ENCODE data around the gene GGCT.
"Not testable (repeated sequence)": the region's sequence is repeated elsewhere in the genome, so short reads cannot be mapped to it uniquely, and the experiment has no call there.

GGCT gene

GRCh38 chr7:30548845-30549244 lies 44.2 kb upstream of the GGCT start:
- peak; percentile 73 for TF ChIP-seq CTCF (IDR thresholded peaks at IDR 0.05; ENCODE audit: low read depth, low read length)
- Histone ChIP-seq H3K27me3 (ENCODE audit: insufficient read depth, low read depth, severe bottlenecking) (no peaks in the 10 kb centered on the region), H3K9me3 (ENCODE audit: severe bottlenecking) (no peaks in the 10 kb centered on the region), H3K4me3 (ENCODE audit: low read depth, low read length) (no peak overlapping the region), H3K36me3 (no peaks in the 10 kb centered on the region), H3K27ac (no peak overlapping the region)
- DNase-seq: peak; percentile 63

GRCh38 chr7:30546596-30546995 lies 42.0 kb upstream of the GGCT start:
- no peak for DNase-seq
- TF ChIP-seq CTCF (IDR thresholded peaks at IDR 0.05; ENCODE audit: low read depth, low read length): no peak
- H3K27me3 ChIP-seq (ENCODE audit: insufficient read depth, low read depth, severe bottlenecking): no peaks in the 10 kb centered on the region
- H3K36me3 ChIP-seq: no peaks in the 10 kb centered on the region
- H3K27ac ChIP-seq: no peak overlapping the region
- H3K4me3 ChIP-seq (ENCODE audit: low read depth, low read length): no peak overlapping the region
- H3K9me3 ChIP-seq (ENCODE audit: severe bottlenecking): peaks cover 3% of the 10 kb centered on the region

GRCh38 chr7:30545791-30546555 lies 41.3 kb upstream of the GGCT start:
- TF ChIP-seq CTCF (IDR thresholded peaks at IDR 0.05; ENCODE audit: low read depth, low read length): no peak
- Histone ChIP-seq H3K4me3 (ENCODE audit: low read depth, low read length) (no peak overlapping the region), H3K27ac (no peak overlapping the region), H3K9me3 (ENCODE audit: severe bottlenecking) (peaks cover 3% of the 10 kb centered on the region), H3K27me3 (ENCODE audit: insufficient read depth, low read depth, severe bottlenecking) (no peaks in the 10 kb centered on the region), H3K36me3 (no peaks in the 10 kb centered on the region)
- no peak for DNase-seq

- no peak for DNase-seq
- no peak for TF ChIP-seq CTCF (IDR thresholded peaks at IDR 0.05; ENCODE audit: low read depth, low read length)
- no peak overlapping the region for H3K27ac ChIP-seq
- H3K9me3 ChIP-seq (ENCODE audit: severe bottlenecking): peaks cover 3% of the 10 kb centered on the region
- H3K27me3 ChIP-seq (ENCODE audit: insufficient read depth, low read depth, severe bottlenecking): no peaks in the 10 kb centered on the region
- no peaks in the 10 kb centered on the region for H3K36me3 ChIP-seq
- H3K4me3 ChIP-seq (ENCODE audit: low read depth, low read length): no peak overlapping the region
These were observed 39.3 kb upstream of the GGCT start for GRCh38 chr7:30543813-30544525.

GRCh38 chr7:30543115-30543514 lies 38.5 kb upstream of the GGCT start:
- not testable (repeated sequence) for DNase-seq; H3K9me3 ChIP-seq (ENCODE audit: severe bottlenecking); H3K36me3 ChIP-seq; H3K27me3 ChIP-seq (ENCODE audit: insufficient read depth, low read depth, severe bottlenecking); H3K4me3 ChIP-seq (ENCODE audit: low read depth, low read length); H3K27ac ChIP-seq

GRCh38 chr7:30533886-30534285 lies 29.3 kb upstream of the GGCT start:
- no peak for DNase-seq
- no peaks in the 10 kb centered on the region for H3K27me3 ChIP-seq (ENCODE audit: insufficient read depth, low read depth, severe bottlenecking)
- no peak overlapping the region for H3K4me3 ChIP-seq (ENCODE audit: low read depth, low read length)
- H3K27ac ChIP-seq: no peak overlapping the region
- H3K36me3 ChIP-seq: no peaks in the 10 kb centered on the region
- no peak for TF ChIP-seq CTCF (IDR thresholded peaks at IDR 0.05; ENCODE audit: low read depth, low read length)
- H3K9me3 ChIP-seq (ENCODE audit: severe bottlenecking): no peaks in the 10 kb centered on the region
